ENCODE results near the gene LMO7.

- TF ChIP-seq CTCF (IDR thresholded peaks at IDR 0.05): no peak
- TF ChIP-seq POLR2A (IDR thresholded peaks at IDR 0.05): no peak
Observed at GRCh38 chr13:75802161-75802560, 166.0 kb downstream of the LMO7 start.
